IMR-90 (cell line): ENCODE results near the gene KRTAP5-7. TPM values are rescaled to one million over a fixed set of nuclear protein-coding genes. Genes with fewer than 3 reads are reported as not detected.

ENCODE experiments used
- ATAC-seq: fragments of 200-7000 bp; cut with Tn5 transposase; 2 replicates; pipeline ENCODE4 v1.9.1; 2020; ENCODE audit warnings: low read depth, mild to moderate bottlenecking, moderate library complexity
- BruUV-seq: library from RNA; stranded (reverse); fragments of 400-500 nt; replicated peaks from 2 replicates; lab custom pipeline; 2021; lab: Mats Ljungman, UMichigan
- CTCF ChIA-PET: fragments of 300-600 bp; formaldehyde crosslinking; extraction: SDS; loops from one replicate; lab custom pipeline; 2021; ENCODE audit warnings: antibody characterized with exemption; lab: Yijun Ruan, JAX
- POLR2A ChIA-PET: fragments of 300-600 bp; sonication (Branson Sonifier 250); formaldehyde crosslinking; loops from one replicate; lab custom pipeline; 2022; ENCODE audit warnings: antibody characterized with exemption; ENCODE audit not compliant: unreplicated experiment; lab: Charles Lee
- DNase-seq: peaks from one replicate; pipeline ENCODE4 v3.0.0; 2013
- H2AFZ ChIP-seq: replicated peaks from 2 replicates; pipeline ENCODE3; 2013; ENCODE audit warnings: low read length, mild to moderate bottlenecking; ENCODE audit not compliant: poor library complexity
- H2AK5ac ChIP-seq: 2 replicates; pipeline ENCODE4 v1.6.1; 2013; ENCODE audit warnings: low read depth, low read length, inconsistent platforms
- H2AK9ac ChIP-seq: replicated peaks from 2 replicates; pipeline ENCODE3; 2013; ENCODE audit warnings: mild to moderate bottlenecking, low read depth, low read length, moderate library complexity; ENCODE audit not compliant: poor library complexity
- H2BK120ac ChIP-seq: 2 replicates; pipeline ENCODE4 v1.6.1; 2013; ENCODE audit warnings: low read depth, low read length, inconsistent platforms
- H2BK15ac ChIP-seq: 3 replicates; pipeline ENCODE4 v1.6.1; 2013; ENCODE audit warnings: low read depth, low read length, inconsistent platforms
- H2BK20ac ChIP-seq: 2 replicates; pipeline ENCODE4 v1.6.1; 2013; ENCODE audit warnings: low read depth, mild to moderate bottlenecking, inconsistent platforms, low read length, moderate library complexity
- H2BK5ac ChIP-seq: 2 replicates; pipeline ENCODE4 v1.6.1; 2013; ENCODE audit warnings: mild to moderate bottlenecking, low read depth, low read length, inconsistent platforms; ENCODE audit not compliant: poor library complexity, severe bottlenecking
- H3K14ac ChIP-seq: replicated peaks from 2 replicates; pipeline ENCODE4 v1.6.1; 2013; ENCODE audit warnings: low read depth, low read length, inconsistent platforms
- H3K18ac ChIP-seq: 2 replicates; pipeline ENCODE4 v1.6.1; 2013; ENCODE audit warnings: low read depth, low read length, control low read depth
- H3K23ac ChIP-seq: 2 replicates; pipeline ENCODE4 v1.6.1; 2013; ENCODE audit warnings: low read depth, low read length, inconsistent platforms
- H3K27ac ChIP-seq: 2 replicates; pipeline ENCODE4 v1.5.1; 2013; ENCODE audit warnings: mild to moderate bottlenecking, control low read depth, low read length; ENCODE audit not compliant: insufficient read depth
- H3K27me3 ChIP-seq: 2 replicates; pipeline ENCODE4 v1.6.1; 2013; ENCODE audit warnings: low read length; ENCODE audit not compliant: control insufficient read depth, insufficient read depth
- H3K36me3 ChIP-seq: 2 replicates; pipeline ENCODE4 v1.6.1; 2013; ENCODE audit warnings: low read length, mixed read lengths; ENCODE audit not compliant: control insufficient read depth, insufficient read depth
- H3K4ac ChIP-seq: 2 replicates; pipeline ENCODE4 v1.6.1; 2013; ENCODE audit warnings: low read depth, low read length, inconsistent platforms
- H3K4me1 ChIP-seq: 2 replicates; pipeline ENCODE4 v1.6.1; 2013; ENCODE audit warnings: low read length, mixed read lengths; ENCODE audit not compliant: control insufficient read depth, insufficient read depth
- H3K4me2 ChIP-seq: 2 replicates; pipeline ENCODE4 v1.6.1; 2013; ENCODE audit warnings: low read depth, mild to moderate bottlenecking, control low read depth, low read length, moderate library complexity
- H3K4me3 ChIP-seq: 2 replicates; pipeline ENCODE4 v1.5.1; 2013; ENCODE audit warnings: low read depth, mild to moderate bottlenecking, control low read depth, low read length, moderate library complexity; ENCODE audit not compliant: insufficient read depth
- H3K56ac ChIP-seq: 2 replicates; pipeline ENCODE4 v1.6.1; 2013; ENCODE audit warnings: low read length, inconsistent platforms; ENCODE audit not compliant: insufficient read depth; ENCODE audit errors: extremely low read depth
- H3K79me1 ChIP-seq, 2 experiments: 2 replicates each; pipeline ENCODE4 v1.6.1; 2013; ENCODE audit warnings: low read length in 2 of 2, inconsistent platforms in 1 of 2, low read depth in 1 of 2
- H3K9ac ChIP-seq: 2 replicates; pipeline ENCODE4 v1.6.1; 2013; ENCODE audit warnings: low read depth, low read length, control low read depth
- H3K9me1 ChIP-seq: 2 replicates; pipeline ENCODE4 v1.6.1; 2013; ENCODE audit warnings: low read length, inconsistent platforms; ENCODE audit not compliant: insufficient read depth
- H3K9me3 ChIP-seq: 2 replicates; pipeline ENCODE4 v1.6.1; 2013; ENCODE audit warnings: low read length; ENCODE audit not compliant: control insufficient read depth, insufficient read depth
- H4K20me1 ChIP-seq: 2 replicates; pipeline ENCODE4 v1.6.1; 2013; ENCODE audit warnings: low read length, inconsistent platforms; ENCODE audit not compliant: insufficient read depth
- H4K5ac ChIP-seq: 2 replicates; pipeline ENCODE4 v1.6.1; 2013; ENCODE audit warnings: mild to moderate bottlenecking, low read depth, low read length, control low read depth
- H4K8ac ChIP-seq, 2 experiments: 2 replicates each; pipeline ENCODE4 v1.6.1; 2013; ENCODE audit warnings: low read depth in 2 of 2, low read length in 2 of 2, control low read depth in 1 of 2, inconsistent platforms in 1 of 2
- H4K91ac ChIP-seq: 2 replicates; pipeline ENCODE4 v1.6.1; 2013; ENCODE audit warnings: low read depth, low read length, inconsistent platforms; ENCODE audit not compliant: insufficient read depth
- CEBPB ChIP-seq: IDR thresholded peaks from 2 replicates; pipeline ENCODE4 v1.6.1; 2012; ENCODE audit warnings: low read depth, low read length, improper control_type of control experiment
- ELK1 ChIP-seq: fragments of 150-350 bp; IDR thresholded peaks from 2 replicates; pipeline ENCODE4 v1.6.1; 2016; ENCODE audit warnings: low read depth, mild to moderate bottlenecking, low read length, moderate library complexity, borderline replicate concordance
- MAZ ChIP-seq: IDR thresholded peaks from 2 replicates; pipeline ENCODE4 v1.6.1; 2012; ENCODE audit warnings: low read depth, mild to moderate bottlenecking, low read length, improper control_type of control experiment, moderate library complexity, borderline replicate concordance
- MXI1 ChIP-seq: IDR thresholded peaks from 2 replicates; pipeline ENCODE4 v1.6.1; 2012; ENCODE audit warnings: low read depth, mild to moderate bottlenecking, low read length, moderate library complexity, borderline replicate concordance
- NFE2L2 ChIP-seq: fragments of 150-350 bp; IDR thresholded peaks from 2 replicates; pipeline ENCODE4 v1.6.1; 2016; ENCODE audit warnings: low read depth, mild to moderate bottlenecking, low read length
- RAD21 ChIP-seq: IDR thresholded peaks from 2 replicates; pipeline ENCODE4 v1.6.1; 2012; ENCODE audit warnings: low read length, improper control_type of control experiment
- USF2 ChIP-seq: fragments of 150-350 bp; IDR thresholded peaks from 2 replicates; pipeline ENCODE4 v1.6.1; 2017; ENCODE audit warnings: mild to moderate bottlenecking, antibody characterized with exemption, low read length, low read depth
- WGBS, 2 experiments: methylation state at CpG; one replicate each; pipeline versions ENCODE4 v1.1.5 to v1.1.7; 2013; ENCODE audit warnings: missing lambda C conversion rate in 2 of 2; ENCODE audit not compliant: insufficient read length in 1 of 2; ENCODE audit errors: extremely low coverage in 2 of 2; 5-methylcytosine and 5-hydroxymethylcytosine counted together
- dilution Hi-C: fragments of 300-500 bp; cut with HindIII; formaldehyde crosslinking; loops from one replicate; pipeline ENCODE4 v1.14.3; 2018; ENCODE audit warnings: low sequenced_read_pairs; ENCODE audit not compliant: unreplicated experiment
- in situ Hi-C: fragments of 300-500 bp; cut with MboI; formaldehyde crosslinking; loops from 3 replicates; pipeline ENCODE4 v1.14.3; 2019; ENCODE audit warnings: low sequenced_read_pairs, inconsistent platforms, mixed read lengths
- intact Hi-C: fragments of 100-400 bp; cut with micrococcal nuclease; formaldehyde crosslinking; loops from 2 replicates; pipeline ENCODE4 v1.10.0; 2022
- polyA plus RNA-seq, 3 experiments: library from polyadenylated mRNA; depleted of rRNA; stranded (reverse); fragments of >200 nt; gene quantifications; 2 replicates each; pipeline ENCODE4 v1.2.3, GENCODE V29; 2012; ENCODE audit warnings: low replicate concordance in 1 of 3
- total RNA-seq: library from RNA; depleted of rRNA; stranded (reverse); fragments of >200 nt; gene quantifications from 2 replicates; pipeline ENCODE4 v1.2.3, GENCODE V29; 2012

KRTAP5-7 gene
- total and polyA plus RNA-seq, 2 of the 4 experiments (the other 2 are of a cell fraction), result not detected

DNA sequence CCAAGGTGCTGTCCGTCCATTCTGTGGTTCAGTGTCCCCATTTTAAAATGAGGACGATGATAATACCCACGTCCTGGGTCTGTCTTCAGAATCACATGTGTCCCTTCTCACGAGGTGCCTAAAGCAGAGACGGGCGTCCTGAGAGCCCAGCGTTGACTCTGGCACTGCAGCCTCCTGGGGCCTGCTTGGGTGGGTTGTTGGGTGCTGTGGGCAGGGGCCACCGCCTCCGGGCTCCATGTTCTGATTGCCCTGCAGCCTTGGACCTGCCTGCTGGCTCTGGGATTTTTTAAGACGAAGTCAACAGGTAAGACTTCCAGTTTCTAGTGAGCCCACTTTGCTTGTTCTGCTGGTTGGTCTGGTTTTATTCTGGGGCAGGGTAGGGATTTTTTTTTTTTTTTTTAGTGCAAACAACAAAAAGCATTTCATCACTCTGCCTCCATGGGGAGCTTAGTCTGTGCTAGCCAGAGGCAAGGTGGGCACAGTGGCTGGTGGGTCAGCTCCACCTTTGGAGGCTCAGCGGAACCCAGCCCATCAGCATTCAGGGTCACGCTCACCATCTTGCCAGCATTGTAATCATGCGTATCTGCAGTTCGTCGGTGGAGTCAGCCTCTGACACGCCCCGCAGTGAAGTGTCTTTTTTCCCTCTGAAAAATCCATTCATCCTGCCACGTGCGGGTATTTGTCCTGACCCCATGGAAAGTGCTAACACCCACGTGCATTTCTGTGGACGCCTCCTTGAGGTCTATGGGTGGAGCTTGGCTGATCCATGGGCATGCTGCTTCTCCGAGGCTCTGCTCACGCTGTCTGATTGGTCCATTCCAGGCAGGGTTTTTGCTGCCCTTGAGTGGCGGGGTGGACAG, 45.7 kb upstream of the KRTAP5-7 start:
- peaks cover 13% of the 10 kb centered on the region; the same call in 1 of the 2 replicates for H3K9me1 ChIP-seq
- H2AFZ ChIP-seq, result no peak overlapping the region
- peaks cover 84% of the 10 kb centered on the region for H3K36me3 ChIP-seq
- POLR2A ChIA-PET, result no interaction called here
- TF ChIP-seq RAD21, result no peak
- no peak for TF ChIP-seq CEBPB
- no peak for TF ChIP-seq ELK1
- TF ChIP-seq MXI1, result no peak
- no peak for TF ChIP-seq USF2
- TF ChIP-seq NFE2L2, result no peak
- no peak for TF ChIP-seq MAZ
- H2BK5ac ChIP-seq, result no peak overlapping the region
- dilution Hi-C loops (no loop called here), intact Hi-C loops (loop anchor here (2.0 kb wide), 1 partner anchor 37 kb away; no protein-coding TSS in a partner anchor), in situ Hi-C loops (no loop called here)
- H4K20me1 ChIP-seq, result no peaks in the 10 kb centered on the region; the same call in 1 of the 2 replicates
- 92% methylated on average over 10 of the region's 24 CpGs; no CpG with 5 or more reads in 1 of the 2 experiments for WGBS, 2 experiments
- BruUV-seq, result no TSS peak
- H2BK20ac ChIP-seq, result no peak overlapping the region
- no peaks in the 10 kb centered on the region for H3K9me3 ChIP-seq
- H2AK9ac ChIP-seq, result peak overlapping the region; percentile 35
- H2BK120ac ChIP-seq, result no peak overlapping the region
- H2AK5ac ChIP-seq, result no peak overlapping the region
- H3K27me3 ChIP-seq, result no peaks in the 10 kb centered on the region
- peaks cover 0 to 2% of the 10 kb centered on the region in 2 experiments; a peak in 1 of 4 replicates for H3K79me1 ChIP-seq
- H3K4ac ChIP-seq, result no peak overlapping the region
- no peak overlapping the region for H3K56ac ChIP-seq
- no peak overlapping the region for H2BK15ac ChIP-seq
- H3K9ac ChIP-seq, result no peak overlapping the region
- H3K14ac ChIP-seq, result no peak overlapping the region
- no peak overlapping the region for H4K91ac ChIP-seq
- no peak overlapping the region for H4K5ac ChIP-seq
- no peak overlapping the region for H3K4me2 ChIP-seq
- H3K4me3 ChIP-seq, result no peak overlapping the region
- H4K8ac ChIP-seq, result no peak overlapping the region
- H3K4me1 ChIP-seq, result no peaks in the 10 kb centered on the region
- CTCF ChIA-PET, result no interaction called here
- no peak overlapping the region for H3K23ac ChIP-seq
- no peak overlapping the region for H3K18ac ChIP-seq
- DNase-seq, result no peak
- no peak for ATAC-seq
- H3K27ac ChIP-seq, result no peak overlapping the region
